GM12878 (cell line): ENCODE data around the gene CAMTA2. TPM values are rescaled to one million over a fixed set of nuclear protein-coding genes. Genes with fewer than 3 reads are reported as not detected.

Experiments
- ATAC-seq: fragments of 200-7000 bp; cut with Tn5 transposase; 3 replicates; pipeline ENCODE4 v1.9.1; 2020; ENCODE audit warnings: mild to moderate bottlenecking, moderate library complexity
- BruUV-seq: library from RNA; stranded (reverse); fragments of 400-500 nt; replicated peaks from 2 replicates; lab custom pipeline; 2021; lab: Mats Ljungman, UMichigan
- CTCF ChIA-PET: fragments of 300-600 bp; sonication (Branson Sonifier 250); formaldehyde crosslinking; extraction: SDS; loops from one replicate; lab custom pipeline; 2021; ENCODE audit warnings: inconsistent platforms; lab: Yijun Ruan, JAX
- POLR2A ChIA-PET: fragments of 350-600 bp; formaldehyde crosslinking; extraction: SDS; loops from one replicate; lab custom pipeline; 2021; ENCODE audit warnings: inconsistent platforms; lab: Charles Lee
- RAD21 ChIA-PET: fragments of 300-600 bp; sonication (Branson Sonifier 250); formaldehyde crosslinking; loops from one replicate; lab custom pipeline; 2023; ENCODE audit warnings: antibody characterized with exemption; ENCODE audit not compliant: unreplicated experiment; lab: Charles Lee
- SMC1A ChIA-PET: fragments of 300-600 bp; sonication (Branson Sonifier 250); formaldehyde crosslinking; loops from one replicate; lab custom pipeline; 2023; ENCODE audit not compliant: unreplicated experiment, uncharacterized antibody; lab: Charles Lee
- DNase-seq: peaks from one replicate; pipeline ENCODE4 v3.0.0-alpha.2; 2011; ENCODE audit warnings: low read depth, low spot score
- FAIRE-seq: peaks from 3 replicates; lab custom pipeline; 2011; peaks lifted over from hg19 to GRCh38; lab: Jason Lieb, UNC
- H2AFZ ChIP-seq: 2 replicates; pipeline ENCODE4 v1.6.0; 2011; ENCODE audit warnings: low read depth, low read length, control low read depth; ENCODE audit not compliant: control insufficient read depth
- H3K27ac ChIP-seq: 2 replicates; pipeline ENCODE4 v1.5.1; 2011; ENCODE audit warnings: control low read depth; ENCODE audit not compliant: control insufficient read depth, insufficient read depth
- H3K27me3 ChIP-seq, 2 experiments: replicated peaks in 1 of 2; 2 replicates each; pipeline versions ENCODE4 v1.6.0 to v1.6.1; 2011; ENCODE audit warnings: low read length in 1 of 2; ENCODE audit not compliant: control insufficient read depth in 2 of 2, insufficient read depth in 2 of 2
- H3K36me3 ChIP-seq, 2 experiments: 2 replicates each; pipeline ENCODE4 v1.5.1; 2011; ENCODE audit warnings: low read length in 1 of 2; ENCODE audit not compliant: control insufficient read depth in 2 of 2, insufficient read depth in 2 of 2
- H3K4me1 ChIP-seq: 2 replicates; pipeline ENCODE4 v1.6.1; 2011; ENCODE audit warnings: mild to moderate bottlenecking, low read length, moderate library complexity, mixed read lengths; ENCODE audit not compliant: control insufficient read depth, insufficient read depth
- H3K4me2 ChIP-seq: 2 replicates; pipeline ENCODE4 v1.6.0; 2011; ENCODE audit warnings: control low read depth; ENCODE audit not compliant: control insufficient read depth, insufficient read depth
- H3K4me3 ChIP-seq: fragments of 200-600 bp; sonication (generic); 2 replicates; pipeline ENCODE4 v1.5.1; 2016
- H3K79me2 ChIP-seq: 2 replicates; pipeline ENCODE4 v1.6.0; 2011; ENCODE audit warnings: low read length; ENCODE audit not compliant: control insufficient read depth, insufficient read depth
- H3K9ac ChIP-seq: 2 replicates; pipeline ENCODE4 v1.8.0; 2011; ENCODE audit warnings: low read length, control low read depth, mixed read lengths; ENCODE audit not compliant: control insufficient read depth, insufficient read depth
- H3K9me3 ChIP-seq: replicated peaks from 3 replicates; pipeline ENCODE4 v1.5.1; 2011; ENCODE audit warnings: mild to moderate bottlenecking, low read length; ENCODE audit not compliant: control insufficient read depth, insufficient read depth
- H4K20me1 ChIP-seq: 2 replicates; pipeline ENCODE4 v1.6.0; 2011; ENCODE audit not compliant: control insufficient read depth, insufficient read depth
- ATF7 ChIP-seq: fragments of 450-650 bp; IDR thresholded peaks from 2 replicates; pipeline ENCODE4 v1.6.1; 2016; ENCODE audit warnings: low read depth, mild to moderate bottlenecking
- BCL3 ChIP-seq: IDR thresholded peaks from 2 replicates; pipeline ENCODE4 v1.6.1; 2011; ENCODE audit warnings: borderline replicate concordance, low read depth, mild to moderate bottlenecking, moderate library complexity, low read length; ENCODE audit not compliant: insufficient read depth, poor library complexity, severe bottlenecking
- BHLHE40 ChIP-seq, 2 experiments: fragments of 450-650 bp in 1 of 2; IDR thresholded peaks; 2 replicates each; pipeline ENCODE4 v1.6.1; 2011 to 2017; ENCODE audit warnings: low read depth in 2 of 2, borderline replicate concordance in 1 of 2, improper control_type of control experiment in 1 of 2, low read length in 1 of 2, mild to moderate bottlenecking in 1 of 2
- BRCA1 ChIP-seq: IDR thresholded peaks from 2 replicates; pipeline ENCODE4 v1.6.1; 2011; ENCODE audit warnings: low read depth, low read length, improper control_type of control experiment
- CREM ChIP-seq: IDR thresholded peaks from 2 replicates; pipeline ENCODE4 v1.6.1; 2014; ENCODE audit warnings: antibody characterized with exemption, low read depth
- DPF2 ChIP-seq: fragments of 450-650 bp; IDR thresholded peaks from 2 replicates; pipeline ENCODE4 v1.6.1; 2017; ENCODE audit warnings: mild to moderate bottlenecking
- ESRRA ChIP-seq: IDR thresholded peaks from 2 replicates; pipeline ENCODE4 v1.6.1; 2012; ENCODE audit warnings: mild to moderate bottlenecking, low read length, improper control_type of control experiment
- MTA2 ChIP-seq: fragments of 450-650 bp; IDR thresholded peaks from 2 replicates; pipeline ENCODE4 v1.6.1; 2016; ENCODE audit warnings: low read depth, mild to moderate bottlenecking, moderate library complexity
- MXI1 ChIP-seq: fragments of 150-350 bp; IDR thresholded peaks from 2 replicates; pipeline ENCODE4 v1.6.1; 2011; ENCODE audit warnings: low read depth, mild to moderate bottlenecking, inconsistent platforms, low read length, improper control_type of control experiment
- RCOR1 ChIP-seq: conservative IDR thresholded peaks from 2 replicates; pipeline ENCODE4 v1.6.1; 2012; ENCODE audit warnings: low read depth, low read length, improper control_type of control experiment
- SIX5 ChIP-seq: IDR thresholded peaks from 2 replicates; pipeline ENCODE4 v1.6.1; 2011; ENCODE audit warnings: mild to moderate bottlenecking, low read depth, low read length, moderate library complexity; ENCODE audit not compliant: severe bottlenecking
- SMARCA5 ChIP-seq: fragments of 450-650 bp; IDR thresholded peaks from 2 replicates; pipeline ENCODE4 v1.6.1; 2017; ENCODE audit warnings: mild to moderate bottlenecking
- USF1 ChIP-seq: IDR thresholded peaks from 2 replicates; pipeline ENCODE4 v1.6.1; 2011; ENCODE audit warnings: borderline replicate concordance, low read depth, mild to moderate bottlenecking, moderate library complexity, mixed read lengths, low read length; ENCODE audit not compliant: insufficient read depth; ENCODE audit errors: extremely low read length
- ZBTB33 ChIP-seq: fragments of 450-650 bp; IDR thresholded peaks from 2 replicates; pipeline ENCODE4 v1.6.1; 2017; ENCODE audit warnings: mild to moderate bottlenecking
- ZBTB4 ChIP-seq: fragments of 450-650 bp; formaldehyde crosslinking; IDR thresholded peaks from 2 replicates; pipeline ENCODE4 v1.4.0; 2022; ENCODE audit warnings: mild to moderate bottlenecking, moderate library complexity
- ZZZ3 ChIP-seq: IDR thresholded peaks from 2 replicates; pipeline ENCODE4 v1.6.1; 2011; ENCODE audit warnings: low read depth; ENCODE audit not compliant: control insufficient read depth, insufficient read length
- WGBS: methylation state at CpG from one replicate; pipeline ENCODE4 v1.1.6; 2016; ENCODE audit warnings: low lambda C conversion rate; ENCODE audit not compliant: insufficient replicate concordance, insufficient coverage; ENCODE audit errors: missing lambda C conversion rate; 5-methylcytosine and 5-hydroxymethylcytosine counted together
- in situ Hi-C: fragments of 300-500 bp; cut with MboI; formaldehyde crosslinking; loops from 9 replicates; pipeline ENCODE4 v1.14.3; 2018; ENCODE audit warnings: mixed read lengths
- intact Hi-C: fragments of 100-400 bp; cut with micrococcal nuclease; formaldehyde crosslinking; loops from one replicate; pipeline ENCODE4 v1.14.2; 2022; ENCODE audit not compliant: unreplicated experiment
- polyA plus RNA-seq, 11 experiments: library from polyadenylated mRNA; depleted of rRNA in 4 of 11; unstranded in 6 of 11; stranded (reverse) in 5 of 11; fragments of >200 nt; fragmentation: Nextera tagmentation in 4 of 11; fragmentation: Illumina TruSeq in 1 of 11; extraction: Ambion mirVana in 4 of 11; extraction: Trizol in 1 of 11; gene quantifications; 1 replicate in 1 of 11; 2 replicates in 10 of 11; pipeline versions ENCODE4 v1.2.1 to v1.2.3, GENCODE V29; 2011 to 2016; ENCODE audit warnings: inconsistent platforms in 2 of 11, missing spikeins in 2 of 11, low read depth in 1 of 11
- total RNA-seq, 4 experiments: library from RNA; depleted of rRNA in 3 of 4; stranded (reverse); fragments of >200 nt in 3 of 4; fragmentation: Illumina TruSeq in 1 of 4; extraction: Trizol in 1 of 4; gene quantifications; 2 replicates each; pipeline versions ENCODE4 v1.2.1 to v1.2.3, GENCODE V29; 2013 to 2021

Gene CAMTA2
- total and polyA plus RNA-seq, 10 of the 15 experiments (the other 5 are each of a cell fraction or from before 2014, with no cell fraction given), result 0.42 to 29.3 (median 11.2) TPM

GRCh38 chr17:4972322-4972721, 15.2 kb downstream of the CAMTA2 start (continued):
- TF ChIP-seq ZBTB4 (no peak), CREM (no peak), BCL3 (no peak), SIX5 (no peak), RCOR1 (no peak), MTA2 (no peak), ESRRA (no peak), SMARCA5 (no peak)

GRCh38 chr17:4971826-4972225, 15.6 kb downstream of the CAMTA2 start:
- Histone ChIP-seq H3K4me3 (no peak overlapping the region), H3K79me2 (peaks cover 18% of the 10 kb centered on the region), H4K20me1 (no peaks in the 10 kb centered on the region), H3K27ac (no peak overlapping the region), H3K27me3 (no peaks in the 10 kb centered on the region), H3K4me2 (no peak overlapping the region), H3K9me3 (no peaks in the 10 kb centered on the region), H2AFZ (no peak overlapping the region), H3K36me3 (peaks cover 13 to 18% of the 10 kb centered on the region in 2 experiments; a peak in 3 of 4 replicates), H3K4me1 (peaks cover 11% of the 10 kb centered on the region), H3K9ac (no peak overlapping the region)
- 94% methylated on average over 6 of the region's 6 CpGs for WGBS
- RAD21 ChIA-PET, result no interaction called here
- FAIRE-seq, result no peak
- POLR2A ChIA-PET, result interaction anchor here (0.7 kb wide), 1 partner anchor 97 kb away, joined by 3 read pairs; no protein-coding TSS in a partner anchor
- SMC1A ChIA-PET, result interaction anchor here (1.1 to 2.7 kb wide), 3 partner anchors 8 to 63 kb away, joined by 3 to 9 read pairs (median 5); no protein-coding TSS in a partner anchor
- in situ Hi-C loops, result no loop called here
- ATAC-seq, result no peak
- intact Hi-C loops, result no loop called here
- BruUV-seq, result no TSS peak
- CTCF ChIA-PET, result interaction anchor here (1.9 kb wide), 1 partner anchor 9 kb away, joined by 10 read pairs; no protein-coding TSS in a partner anchor
- DNase-seq, result no peak
- TF ChIP-seq ESRRA (no peak), USF1 (no peak), ZBTB33 (no peak), ZZZ3 (no peak), BHLHE40 (IDR thresholded peaks at IDR 0.05; ENCODE audit: borderline replicate concordance in 1 of 2, low read depth in 2 of 2, low read length in 1 of 2) (no peak), DPF2 (no peak), BRCA1 (no peak), ATF7 (no peak), MXI1 (no peak)
